Immature natural killer cell (primary cell): Measurements from ENCODE around the gene CFL1. TPM values are rescaled to one million over a fixed set of nuclear protein-coding genes. Genes with fewer than 3 reads are reported as not detected.

Source experiments
- DNase-seq, 3 donors: peaks; one replicate each; pipeline ENCODE4 v3.0.0; 2022; ENCODE audit warnings: mixed read lengths in 1 of 3
- H3K27ac Mint-ChIP-seq, 6 donors: one replicate each; pipeline ENCODE4 v1.8.0; 2020; ENCODE audit warnings: mixed read lengths in 6 of 6, mild to moderate bottlenecking in 5 of 6, inconsistent platforms in 4 of 6, moderate library complexity in 3 of 6
- H3K27me3 Mint-ChIP-seq, 3 donors: one replicate each; pipeline ENCODE4 v1.8.0; 2020 to 2021; ENCODE audit warnings: low read depth in 3 of 3, mild to moderate bottlenecking in 3 of 3, mixed read lengths in 3 of 3, moderate library complexity in 3 of 3, inconsistent platforms in 1 of 3
- H3K36me3 Mint-ChIP-seq, 3 donors: one replicate each; pipeline ENCODE4 v1.8.0; 2020; ENCODE audit warnings: mixed read lengths in 3 of 3, inconsistent platforms in 2 of 3, mild to moderate bottlenecking in 2 of 3
- H3K4me1 Mint-ChIP-seq, 2 donors: one replicate each; pipeline ENCODE4 v1.8.0; 2020; ENCODE audit warnings: inconsistent platforms in 2 of 2, mild to moderate bottlenecking in 2 of 2, mixed read lengths in 2 of 2, moderate library complexity in 1 of 2
- H3K4me3 Mint-ChIP-seq, 5 donors: one replicate each; pipeline ENCODE4 v1.8.0; 2020; ENCODE audit warnings: mild to moderate bottlenecking in 5 of 5, mixed read lengths in 5 of 5, inconsistent platforms in 3 of 5, moderate library complexity in 3 of 5
- H3K9me3 Mint-ChIP-seq, 6 donors: one replicate each; pipeline ENCODE4 v1.8.0; 2020; ENCODE audit warnings: mild to moderate bottlenecking in 6 of 6, mixed read lengths in 6 of 6, inconsistent platforms in 4 of 6, moderate library complexity in 3 of 6
- polyA plus RNA-seq, 3 donors: library from polyadenylated mRNA; unstranded; fragments of 300-500 nt; fragmentation: Illumina TruSeq; gene quantifications; one replicate each; pipeline ENCODE4 v1.2.3, GENCODE V29; 2021

The CFL1 gene
- polyA plus RNA-seq, 3 donors from 2014 or later, result 2,883 to 4,279 (median 3,963) TPM

- Mint-ChIP-seq H3K36me3 (peaks cover 0 to 4% (median 0%) of the 10 kb centered on the region in 3 donors), H3K9me3 (no peaks in the 10 kb centered on the region), H3K4me1 (peaks cover 17 to 35% of the 10 kb centered on the region in 2 donors), H3K4me3 (peak overlapping the region in 4 of 5 donors; percentile 42 to 53 (median 48)), H3K27ac (peak overlapping the region in 5 of 6 donors; percentile 51 to 87 (median 74)), H3K27me3 (peaks cover 0 to 8% (median 0%) of the 10 kb centered on the region in 3 donors)
- no peak for DNase-seq
Observed at GRCh38 chr11:65870706-65871681, 13.0 kb upstream of the CFL1 start.

DNA sequence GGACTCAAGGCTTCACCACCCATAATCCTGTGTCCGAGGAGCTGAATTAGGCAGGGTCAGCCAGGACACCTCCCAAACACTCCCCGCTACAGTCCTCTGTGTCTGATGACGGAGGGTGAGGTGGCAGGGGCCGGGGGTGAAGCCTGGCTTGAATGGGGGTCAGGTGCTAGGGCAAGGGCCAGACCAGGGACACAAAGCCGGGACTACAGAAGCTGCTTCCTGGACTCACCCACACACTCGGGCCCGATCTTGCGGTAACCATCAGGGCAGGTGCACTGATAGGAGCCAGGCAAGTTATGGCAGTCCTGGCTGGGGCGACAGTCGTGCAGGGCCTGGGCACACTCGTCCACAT is 12.3 kb upstream of the CFL1 start:
- H3K4me3 Mint-ChIP-seq, result peak overlapping the region in 3 of 5 donors; percentile 27 to 50 (median 46)
- no peak for DNase-seq
- no peaks in the 10 kb centered on the region for H3K9me3 Mint-ChIP-seq
- H3K4me1 Mint-ChIP-seq, result peaks cover 17 to 35% of the 10 kb centered on the region in 2 donors
- peaks cover 0 to 4% (median 0%) of the 10 kb centered on the region in 3 donors for H3K36me3 Mint-ChIP-seq
- H3K27ac Mint-ChIP-seq, result peak overlapping the region in 5 of 6 donors; percentile 45 to 87 (median 74)
- peaks cover 0 to 8% (median 0%) of the 10 kb centered on the region in 3 donors for H3K27me3 Mint-ChIP-seq

DNA sequence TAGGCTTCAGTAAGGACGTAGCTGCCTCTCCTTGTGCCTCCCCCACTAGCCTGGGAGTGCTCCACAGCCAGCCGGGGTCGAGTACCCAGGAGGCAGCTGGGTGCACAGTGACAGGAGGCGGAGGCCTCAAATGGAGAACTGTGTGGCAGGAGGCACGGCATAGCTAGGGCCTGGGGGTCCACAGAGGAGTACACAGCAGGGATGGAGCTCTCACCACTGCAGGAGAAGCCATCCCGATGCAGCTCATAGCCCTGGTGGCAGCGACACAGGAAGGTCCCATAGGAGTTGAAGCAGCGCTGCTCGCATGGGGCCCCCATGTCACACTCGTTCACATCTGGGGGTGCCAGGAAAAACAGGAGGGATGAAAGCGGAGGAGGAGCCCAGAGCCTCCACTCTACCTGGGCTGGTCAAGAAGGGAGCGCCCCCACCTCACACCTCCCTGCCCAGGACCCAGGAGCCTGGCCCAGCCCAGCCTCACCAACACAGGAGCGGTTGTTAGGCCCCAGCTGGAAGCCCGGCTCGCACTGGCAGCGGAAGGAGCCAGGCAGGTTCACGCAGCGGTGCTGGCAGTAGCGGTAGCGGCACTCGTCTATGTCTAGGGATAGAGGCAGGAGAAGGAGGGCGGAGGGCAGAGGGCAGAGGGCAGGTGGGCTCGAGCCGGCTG is 11.8 kb upstream of the CFL1 start:
- Mint-ChIP-seq H3K27me3 (peaks cover 0 to 8% (median 0%) of the 10 kb centered on the region in 3 donors), H3K4me1 (peaks cover 17 to 35% of the 10 kb centered on the region in 2 donors), H3K36me3 (peaks cover 0 to 7% (median 0%) of the 10 kb centered on the region in 3 donors), H3K4me3 (no peak overlapping the region), H3K9me3 (no peaks in the 10 kb centered on the region), H3K27ac (peak overlapping the region in 1 of 6 donors; percentile 45)
- no peak for DNase-seq

- peaks cover 0 to 8% (median 0%) of the 10 kb centered on the region in 3 donors for H3K27me3 Mint-ChIP-seq
- H3K9me3 Mint-ChIP-seq, result no peaks in the 10 kb centered on the region
- H3K4me3 Mint-ChIP-seq, result no peak overlapping the region
- H3K4me1 Mint-ChIP-seq, result peaks cover 17 to 34% of the 10 kb centered on the region in 2 donors
- peak overlapping the region in 1 of 6 donors; percentile 24 for H3K27ac Mint-ChIP-seq
- H3K36me3 Mint-ChIP-seq, result peaks cover 0 to 7% (median 0%) of the 10 kb centered on the region in 3 donors
- no peak for DNase-seq
Observed at GRCh38 chr11:65868907-65869306, 10.9 kb upstream of the CFL1 start.

- Mint-ChIP-seq H3K4me3 (no peak overlapping the region), H3K4me1 (peaks cover 14 to 27% of the 10 kb centered on the region in 2 donors), H3K9me3 (no peaks in the 10 kb centered on the region), H3K27ac (peak overlapping the region in 1 of 6 donors; percentile 2), H3K36me3 (peaks cover 0 to 7% (median 0%) of the 10 kb centered on the region in 3 donors), H3K27me3 (peaks cover 0 to 5% (median 2%) of the 10 kb centered on the region in 3 donors)
- DNase-seq, result no peak
Observed at GRCh38 chr11:65868076-65868667, 10.2 kb upstream of the CFL1 start.

DNA sequence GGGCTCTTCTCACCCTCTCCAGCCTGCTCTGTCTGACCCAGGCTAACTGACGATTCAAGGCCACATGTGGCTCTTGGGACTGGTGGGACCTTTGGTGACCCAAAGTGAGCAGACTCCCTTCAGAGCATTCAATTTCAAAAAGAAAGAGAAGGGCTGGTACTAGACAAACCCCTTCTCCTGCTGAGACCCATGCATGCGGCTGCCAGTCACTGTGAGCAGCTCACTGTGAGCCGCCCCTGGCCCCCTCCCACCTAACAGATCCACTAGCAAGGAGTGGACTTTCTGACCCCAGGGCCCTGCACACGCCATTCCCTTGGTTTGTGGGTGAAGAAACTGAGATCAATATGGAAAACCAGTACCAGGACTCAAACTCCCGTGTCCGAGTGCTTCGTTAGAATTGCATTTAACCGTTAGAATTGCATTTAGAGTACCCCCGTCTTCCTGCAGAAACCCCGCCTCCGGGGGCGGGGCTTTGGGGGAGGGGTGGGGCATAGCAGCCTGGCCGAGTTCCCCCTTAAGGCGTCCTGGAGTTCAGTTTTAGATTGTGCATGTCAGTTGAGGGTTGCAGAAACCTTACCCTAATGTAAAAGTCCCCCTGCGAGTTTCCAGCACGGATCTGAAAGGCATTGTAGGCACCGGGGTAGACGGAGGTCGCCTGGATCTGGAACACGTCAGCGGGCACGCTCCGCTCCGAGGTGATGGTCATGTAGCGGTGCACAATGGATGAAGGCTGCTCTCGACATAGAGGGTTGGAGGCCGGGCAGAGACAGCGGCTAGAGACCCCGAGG is 9.5 kb upstream of the CFL1 start:
- H3K36me3 Mint-ChIP-seq, result peaks cover 4 to 11% (median 4%) of the 10 kb centered on the region in 3 donors
- no peak for DNase-seq
- no peak overlapping the region for H3K27ac Mint-ChIP-seq
- no peaks in the 10 kb centered on the region for H3K9me3 Mint-ChIP-seq
- peaks cover 0 to 5% (median 2%) of the 10 kb centered on the region in 3 donors for H3K27me3 Mint-ChIP-seq
- H3K4me1 Mint-ChIP-seq, result peaks cover 14 to 27% of the 10 kb centered on the region in 2 donors
- H3K4me3 Mint-ChIP-seq, result no peak overlapping the region

- Mint-ChIP-seq H3K9me3 (no peaks in the 10 kb centered on the region), H3K4me1 (peaks cover 15 to 25% of the 10 kb centered on the region in 2 donors), H3K36me3 (peaks cover 4 to 12% (median 4%) of the 10 kb centered on the region in 3 donors), H3K27me3 (peaks cover 0 to 5% (median 2%) of the 10 kb centered on the region in 3 donors), H3K27ac (no peak overlapping the region), H3K4me3 (no peak overlapping the region)
- no peak for DNase-seq
Observed at GRCh38 chr11:65866509-65867283, 8.7 kb upstream of the CFL1 start.

- DNase-seq, result no peak
Observed at GRCh38 chr11:65865550-65866172, 7.7 kb upstream of the CFL1 start.

GRCh38 chr11:65864706-65865471 is 6.9 kb upstream of the CFL1 start:
- H3K36me3 Mint-ChIP-seq, result peaks cover 4 to 12% (median 4%) of the 10 kb centered on the region in 3 donors
- H3K27me3 Mint-ChIP-seq, result peaks cover 2 to 8% (median 4%) of the 10 kb centered on the region in 3 donors
- H3K4me3 Mint-ChIP-seq, result no peak overlapping the region
- H3K4me1 Mint-ChIP-seq, result peaks cover 20 to 24% of the 10 kb centered on the region in 2 donors
- no peaks in the 10 kb centered on the region for H3K9me3 Mint-ChIP-seq
- peak overlapping the region in 1 of 6 donors; percentile 84 for H3K27ac Mint-ChIP-seq
- DNase-seq, result no peak

More at GRCh38 chr11:65865550-65866172, 7.7 kb upstream of the CFL1 start:
- peaks cover 4 to 12% (median 4%) of the 10 kb centered on the region in 3 donors for H3K36me3 Mint-ChIP-seq
- H3K27ac Mint-ChIP-seq, result no peak overlapping the region
- H3K4me1 Mint-ChIP-seq, result peaks cover 18 to 26% of the 10 kb centered on the region in 2 donors
- peaks cover 0 to 5% (median 2%) of the 10 kb centered on the region in 3 donors for H3K27me3 Mint-ChIP-seq
- no peak overlapping the region for H3K4me3 Mint-ChIP-seq
- H3K9me3 Mint-ChIP-seq, result no peaks in the 10 kb centered on the region

GRCh38 chr11:65863889-65864705 is 6.1 kb upstream of the CFL1 start:
- Mint-ChIP-seq H3K4me3 (no peak overlapping the region), H3K9me3 (no peaks in the 10 kb centered on the region), H3K36me3 (peaks cover 4 to 12% (median 4%) of the 10 kb centered on the region in 3 donors), H3K27ac (peak overlapping the region in 2 of 6 donors; percentile 55 to 66), H3K27me3 (peaks cover 2 to 7% (median 4%) of the 10 kb centered on the region in 3 donors), H3K4me1 (peaks cover 27 to 28% of the 10 kb centered on the region in 2 donors)
- no peak for DNase-seq
